HG03108 (cell line): ENCODE results near the gene ABHD17A.
A peak's percentile ranks its signal among the peaks of the same experiment; 100 is the strongest.

Experiments used
- ATAC-seq: cut with Tn5 transposase; IDR thresholded peaks from one replicate; pipeline ENCODE4 v1.9.1; 2021; ENCODE audit warnings: moderate library complexity; ENCODE audit not compliant: unreplicated experiment

Gene ABHD17A

GRCh38 chr19:1854542-1855039 lies 30.7 kb downstream of the ABHD17A start:
- no peak for ATAC-seq

- no peak for ATAC-seq
These were observed 31.2 kb downstream of the ABHD17A start for GRCh38 chr19:1854039-1854541.

- ATAC-seq = no peak
These were observed 31.8 kb downstream of the ABHD17A start for GRCh38 chr19:1853295-1854038.

GRCh38 chr19:1852581-1853128 lies 32.6 kb downstream of the ABHD17A start:
- ATAC-seq = no peak

GRCh38 chr19:1851654-1852580 lies 33.4 kb downstream of the ABHD17A start:
- no peak for ATAC-seq

GRCh38 chr19:1850809-1851653 lies 34.3 kb downstream of the ABHD17A start:
- no peak for ATAC-seq

- no peak for ATAC-seq
These were observed 35.4 kb downstream of the ABHD17A start for GRCh38 chr19:1849886-1850398.

GRCh38 chr19:1849132-1849474 lies 36.2 kb downstream of the ABHD17A start:
- no peak for ATAC-seq

GRCh38 chr19:1848399-1849131 lies 36.7 kb downstream of the ABHD17A start, which contains the start of gene REXO1:
Gene REXO1 (minus strand): TSS chr19:1848483. CDS start chr19:1848358, 125 bp downstream.
- ATAC-seq = peak; percentile 61

GRCh38 chr19:1847684-1848398 lies 37.5 kb downstream of the ABHD17A start:
- no peak for ATAC-seq

GRCh38 chr19:1847348-1847683 lies 38.0 kb downstream of the ABHD17A start:
- ATAC-seq = no peak

GRCh38 chr19:1846517-1847204 lies 38.6 kb downstream of the ABHD17A start:
- ATAC-seq = no peak

GRCh38 chr19:1845642-1846041 lies 39.7 kb downstream of the ABHD17A start:
- no peak for ATAC-seq

- ATAC-seq = no peak
These were observed 40.2 kb downstream of the ABHD17A start for GRCh38 chr19:1845125-1845515.

GRCh38 chr19:1844513-1845124 lies 40.7 kb downstream of the ABHD17A start:
- no peak for ATAC-seq

- ATAC-seq = no peak
These were observed 41.5 kb downstream of the ABHD17A start for GRCh38 chr19:1843646-1844394.

- no peak for ATAC-seq
These were observed 42.2 kb downstream of the ABHD17A start for GRCh38 chr19:1843116-1843515.
